ENCODE measurements around the gene KLHL18. TPM values are rescaled to one million over a fixed set of nuclear protein-coding genes. Genes with fewer than 3 reads are reported as not detected.
"Not testable (repeated sequence)": the region's sequence is repeated elsewhere in the genome, so short reads cannot be mapped to it uniquely, and the experiment has no call there.

The KLHL18 gene
- total and polyA plus RNA-seq, 2 of the 4 experiments (the other 2 are of a cell fraction): 29.1 to 76.2 TPM

GRCh38 chr3:47309231-47309630, 26.5 kb downstream of the KLHL18 start:
- H4K91ac ChIP-seq (ENCODE audit: insufficient read depth, low read depth, low read length): not testable (repeated sequence)

More at GRCh38 chr3:47309231-47309630, 26.5 kb downstream of the KLHL18 start:
- H2AK9ac ChIP-seq (replicated peaks; ENCODE audit: low read depth, low read length, poor library complexity); H4K5ac ChIP-seq (ENCODE audit: low read depth, low read length); H2BK120ac ChIP-seq (ENCODE audit: low read depth, low read length); H3K18ac ChIP-seq (ENCODE audit: low read depth, low read length); DNase-seq; H2BK20ac ChIP-seq (ENCODE audit: low read depth, low read length); H3K27me3 ChIP-seq (ENCODE audit: control insufficient read depth, insufficient read depth, low read length); H3K4ac ChIP-seq (ENCODE audit: low read depth, low read length); H3K36me3 ChIP-seq (ENCODE audit: control insufficient read depth, insufficient read depth, low read length); BruUV-seq (replicated peaks); H3K9me1 ChIP-seq (ENCODE audit: insufficient read depth, low read length); H2BK15ac ChIP-seq (ENCODE audit: low read depth, low read length); CTCF ChIA-PET; in situ Hi-C loops (cut with MboI; ENCODE audit: low sequenced_read_pairs); H2BK5ac ChIP-seq (ENCODE audit: low read depth, low read length, poor library complexity, severe bottlenecking); H4K20me1 ChIP-seq (ENCODE audit: insufficient read depth, low read length); H2AFZ ChIP-seq (replicated peaks; ENCODE audit: low read length, poor library complexity); dilution Hi-C loops (cut with HindIII; ENCODE audit: low sequenced_read_pairs, unreplicated experiment); H3K14ac ChIP-seq (replicated peaks; ENCODE audit: low read depth, low read length); H4K8ac ChIP-seq (ENCODE audit: low read depth in 2 of 2, low read length in 2 of 2); intact Hi-C loops (cut with micrococcal nuclease); H3K23ac ChIP-seq (ENCODE audit: low read depth, low read length); H3K9me3 ChIP-seq (ENCODE audit: control insufficient read depth, insufficient read depth, low read length); H3K4me3 ChIP-seq (ENCODE audit: insufficient read depth, low read depth, low read length); POLR2A ChIA-PET (ENCODE audit: unreplicated experiment); H3K4me1 ChIP-seq (ENCODE audit: control insufficient read depth, insufficient read depth, low read length); H3K4me2 ChIP-seq (ENCODE audit: low read depth, low read length); H3K27ac ChIP-seq (ENCODE audit: insufficient read depth, low read length); ATAC-seq (ENCODE audit: low read depth); H3K56ac ChIP-seq (ENCODE audit: extremely low read depth, insufficient read depth, low read length); H2AK5ac ChIP-seq (ENCODE audit: low read depth, low read length); H3K9ac ChIP-seq (ENCODE audit: low read depth, low read length): not testable (repeated sequence)
- WGBS, 2 experiments (ENCODE audit: extremely low coverage in 2 of 2, insufficient read length in 1 of 2): 100% methylated on average over 2 of the region's 28 CpGs; no CpG with 5 or more reads in 1 of the 2 experiments
- peaks cover 13 to 35% of the 10 kb centered on the region in 2 experiments for H3K79me1 ChIP-seq (ENCODE audit: low read depth in 1 of 2, low read length in 2 of 2)

Data from IMR-90 (cell line).